ENCODE measurements around the gene CHURC1. TPM values are rescaled to one million over a fixed set of nuclear protein-coding genes. Genes with fewer than 3 reads are reported as not detected.

Gene CHURC1
- total RNA-seq, 1 donor from 2014 or later, result 31.9 TPM

DNA sequence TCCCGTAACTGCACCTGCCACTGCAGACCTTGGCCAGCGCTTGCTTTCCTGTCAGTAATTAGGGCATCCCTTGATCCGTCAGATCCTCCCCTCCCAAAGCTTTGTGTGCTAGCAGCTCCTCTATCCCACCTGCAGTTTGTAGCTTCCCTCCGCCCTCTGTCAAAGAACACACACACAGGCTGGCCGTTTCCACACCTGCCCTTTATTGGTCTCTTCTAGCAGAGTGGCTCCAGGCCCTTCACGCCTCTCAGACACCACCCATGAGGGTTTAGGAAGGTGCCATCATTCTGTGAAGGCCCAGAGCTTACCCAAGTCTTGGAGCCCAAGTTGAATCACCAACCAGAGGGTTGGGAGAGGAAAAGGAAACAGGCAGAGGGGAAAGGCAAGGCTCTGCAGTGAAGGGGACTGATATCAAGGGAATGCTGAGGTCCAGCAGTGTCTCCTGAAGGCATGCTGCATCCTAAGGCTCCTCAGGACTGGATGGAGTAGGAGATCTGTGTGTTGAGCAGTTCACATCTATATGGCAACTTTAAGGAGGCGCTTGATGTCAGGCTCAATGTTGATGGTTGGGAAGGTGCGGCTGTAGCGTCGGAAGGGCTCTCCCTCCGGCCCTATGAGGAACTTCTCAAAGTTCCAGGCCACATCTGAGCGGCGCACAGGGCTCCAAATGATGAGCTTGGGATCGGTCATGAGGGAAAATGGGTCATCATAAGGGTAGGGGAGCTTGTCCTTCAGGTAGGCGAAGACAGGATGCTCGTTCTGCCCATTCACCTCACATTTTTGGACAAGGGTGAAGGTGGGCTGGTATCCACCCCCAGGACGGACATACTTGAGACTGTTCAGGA lies 24.9 kb downstream of the CHURC1 start:
- Histone ChIP-seq H3K36me3 (peaks cover 0 to 13% of the 10 kb centered on the region in 2 donors), H3K27ac (no peak overlapping the region), H3K9me3 (no peaks in the 10 kb centered on the region), H3K4me3 (no peak overlapping the region), H3K27me3 (no peaks in the 10 kb centered on the region), H3K4me1 (peaks cover 0 to 9% of the 10 kb centered on the region in 2 donors)
- intact Hi-C loops (cut with DNase I), result loop anchor here (5.0 kb wide), 1 partner anchor 47 kb away; no protein-coding TSS in a partner anchor
- DNase-seq (ENCODE audit: low spot score in 2 of 2), result no peak
- TF ChIP-seq CTCF (IDR thresholded peaks at IDR 0.05), result no peak

- DNase-seq (ENCODE audit: low spot score in 2 of 2), result no peak
- Histone ChIP-seq H3K27me3 (no peaks in the 10 kb centered on the region), H3K27ac (no peak overlapping the region), H3K4me1 (peaks cover 0 to 9% of the 10 kb centered on the region in 2 donors), H3K4me3 (no peak overlapping the region), H3K36me3 (peaks cover 0 to 12% of the 10 kb centered on the region in 2 donors), H3K9me3 (no peaks in the 10 kb centered on the region)
- intact Hi-C loops (cut with DNase I), result loop anchor here (5.0 kb wide), 1 partner anchor 48 kb away; no protein-coding TSS in a partner anchor
- no peak for TF ChIP-seq CTCF (IDR thresholded peaks at IDR 0.05)
Observed at GRCh38 chr14:64939817-64940190, 25.5 kb downstream of the CHURC1 start.

DNA sequence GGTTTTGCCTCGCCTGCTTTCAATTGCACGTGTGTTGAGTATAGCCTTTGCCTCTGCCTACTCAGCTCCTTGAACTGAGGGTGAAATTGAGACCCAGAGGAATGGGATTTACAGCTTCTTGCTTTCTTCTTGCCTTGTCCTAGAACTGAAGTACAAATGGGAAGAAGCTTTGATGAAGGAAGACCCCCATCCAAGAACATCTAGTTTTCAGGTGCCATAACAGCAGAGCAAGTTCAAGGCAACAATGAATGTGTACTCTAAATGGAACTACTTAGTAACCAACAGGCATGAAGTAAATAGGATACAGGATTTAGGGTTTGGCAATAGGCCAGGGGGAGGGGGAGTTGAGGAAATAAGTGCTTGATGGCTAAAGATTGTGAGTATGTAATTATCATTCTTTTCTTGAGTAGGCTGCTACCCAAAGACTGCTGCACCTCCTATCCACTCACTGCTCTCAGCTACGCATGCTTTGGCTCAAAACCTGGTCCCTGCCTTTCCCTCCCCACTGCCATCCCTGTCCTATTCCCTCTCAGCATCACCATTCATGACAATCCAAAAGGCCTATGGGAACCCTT lies 26.2 kb downstream of the CHURC1 start:
- intact Hi-C loops (cut with DNase I), result no loop called here
- no peak for TF ChIP-seq CTCF (IDR thresholded peaks at IDR 0.05)
- Histone ChIP-seq H3K4me1 (peaks cover 0 to 6% of the 10 kb centered on the region in 2 donors), H3K36me3 (peaks cover under 1 to 12% of the 10 kb centered on the region in 2 donors), H3K9me3 (no peaks in the 10 kb centered on the region), H3K27ac (no peak overlapping the region), H3K4me3 (no peak overlapping the region), H3K27me3 (no peaks in the 10 kb centered on the region)
- DNase-seq (ENCODE audit: low spot score in 2 of 2), result no peak

DNA sequence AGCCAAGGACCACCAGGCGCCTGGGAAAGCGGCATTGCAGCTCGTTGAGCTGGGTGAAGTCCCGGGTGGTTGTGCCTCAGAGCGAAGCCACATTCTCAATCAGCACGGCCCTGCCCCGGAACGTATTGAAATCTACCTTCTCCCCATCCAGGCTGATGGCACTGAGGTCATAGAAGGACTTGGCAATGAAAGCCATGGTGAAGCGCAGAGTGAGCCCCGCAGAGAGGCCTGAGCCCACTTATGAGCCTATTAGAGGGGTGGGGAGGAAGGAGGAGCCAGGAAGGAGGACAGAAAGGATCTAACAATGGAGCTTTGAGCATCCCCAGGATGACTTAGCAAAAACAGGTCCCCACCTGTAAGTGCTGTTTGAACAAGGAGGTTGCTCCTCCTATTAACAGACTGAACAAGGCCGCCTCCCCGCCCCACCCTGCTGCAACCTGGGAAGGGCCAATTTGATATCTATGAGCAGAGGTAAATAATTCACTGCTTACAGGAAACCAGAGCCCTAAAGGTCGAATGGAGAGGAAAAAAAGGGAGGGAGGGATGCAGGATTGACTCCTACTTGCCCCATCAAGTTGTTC lies 28.4 kb downstream of the CHURC1 start, which contains the start of gene GPX2:
GPX2 (minus strand) TSS at position 215 of the 581 bp plus-strand sequence; CDS start at position 196, 19 bp downstream.
- no peaks in the 10 kb centered on the region for H3K27me3 ChIP-seq
- H3K4me1 ChIP-seq, result no peaks in the 10 kb centered on the region
- intact Hi-C loops (cut with DNase I), result no loop called here
- TF ChIP-seq CTCF (IDR thresholded peaks at IDR 0.05), result no peak
- H3K36me3 ChIP-seq, result peaks cover 3 to 15% of the 10 kb centered on the region in 2 donors
- no peaks in the 10 kb centered on the region for H3K9me3 ChIP-seq
- no peak within 1 kb of the TSS for H3K4me3 ChIP-seq
- DNase-seq (ENCODE audit: low spot score in 2 of 2), result peak in 1 of 2 donors; percentile 16
- H3K27ac ChIP-seq, result no peak within 1 kb of the TSS

DNA sequence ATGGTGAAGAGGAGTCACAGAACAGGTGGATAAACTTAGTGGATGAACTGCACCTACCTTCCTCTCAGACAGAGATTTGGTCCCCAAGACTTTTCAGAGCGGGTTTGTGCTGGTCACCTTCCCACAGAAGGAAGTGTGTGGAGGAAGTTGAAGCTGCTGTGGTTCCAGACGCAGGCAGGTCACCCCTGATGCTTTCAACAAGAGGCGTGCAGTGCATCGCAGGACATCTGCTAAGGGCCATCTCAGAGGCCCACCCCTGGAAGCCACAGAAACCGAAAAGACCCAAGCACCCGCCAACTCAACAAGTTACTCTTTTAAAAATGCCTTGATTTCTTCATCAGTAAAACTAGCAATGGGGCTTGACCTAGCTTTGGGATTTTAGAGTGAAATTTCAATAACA lies 29.3 kb downstream of the CHURC1 start:
- no peak for TF ChIP-seq CTCF (IDR thresholded peaks at IDR 0.05)

More for the DNA sequence above, 29.3 kb downstream of the CHURC1 start:
- Histone ChIP-seq H3K27me3 (no peaks in the 10 kb centered on the region), H3K4me3 (no peak overlapping the region), H3K36me3 (peaks cover 3 to 19% of the 10 kb centered on the region in 2 donors), H3K4me1 (no peaks in the 10 kb centered on the region), H3K9me3 (no peaks in the 10 kb centered on the region), H3K27ac (no peak overlapping the region)
- DNase-seq (ENCODE audit: low spot score in 2 of 2), result peak in 1 of 2 donors; percentile 41
- intact Hi-C loops (cut with DNase I), result no loop called here
